Esophagus muscularis mucosa (tissue), 4 donors: ENCODE results near the gene GTF2F1.

ENCODE experiments used
- EP300 ChIP-seq: sonication (generic); formaldehyde crosslinking; IDR thresholded peaks from one replicate; pipeline ENCODE4 v1.6.1; 2017; ENCODE audit warnings: antibody characterized with exemption
- POLR2A ChIP-seq: fragments of 450-650 bp; IDR thresholded peaks from one replicate; pipeline ENCODE4 v1.6.1; 2017; ENCODE audit warnings: antibody characterized with exemption, moderate library complexity, mild to moderate bottlenecking, low read depth
- POLR2AphosphoS5 ChIP-seq, 2 donors: sonication (generic); formaldehyde crosslinking; IDR thresholded peaks; one replicate each; pipeline ENCODE4 v1.6.1; 2017; ENCODE audit warnings: antibody characterized with exemption in 2 of 2
- TF ChIP-seq, protein P1 (sequence below), 3 experiments: fragments of 200-600 bp in 2 of 3; fragments of 450-650 bp in 1 of 3; sonication (generic) in 2 of 3; IDR thresholded peaks; one replicate each; pipeline ENCODE4 v1.5.1; 2017 to 2019; ENCODE audit warnings: antibody characterized with exemption in 3 of 3, mild to moderate bottlenecking in 2 of 3, moderate library complexity in 1 of 3

DNA sequence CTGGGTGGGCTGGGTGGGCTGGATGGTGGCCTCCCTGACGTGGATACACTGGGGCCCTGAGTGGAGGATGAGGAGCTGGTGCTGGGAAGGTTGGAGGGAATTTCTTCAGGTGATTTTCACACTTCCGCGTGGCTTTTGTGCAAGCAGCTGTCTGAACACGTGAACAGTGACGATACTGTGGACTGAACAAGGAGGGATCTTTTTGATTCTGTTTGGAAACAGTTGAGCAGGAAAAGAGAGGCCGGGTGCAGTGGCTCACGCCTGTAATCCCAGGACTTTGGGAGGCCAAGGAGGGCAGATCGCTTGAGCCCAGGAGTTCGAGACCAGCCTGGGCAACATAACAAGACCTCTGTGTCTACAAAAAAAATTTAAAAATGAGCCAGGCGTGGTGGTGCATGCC lies 9.1 kb upstream of the GTF2F1 start:
- no peak for TF ChIP-seq EP300
- no peak for TF ChIP-seq POLR2AphosphoS5 (IDR thresholded peaks at IDR 0.05)
- TF ChIP-seq, protein P1, sequence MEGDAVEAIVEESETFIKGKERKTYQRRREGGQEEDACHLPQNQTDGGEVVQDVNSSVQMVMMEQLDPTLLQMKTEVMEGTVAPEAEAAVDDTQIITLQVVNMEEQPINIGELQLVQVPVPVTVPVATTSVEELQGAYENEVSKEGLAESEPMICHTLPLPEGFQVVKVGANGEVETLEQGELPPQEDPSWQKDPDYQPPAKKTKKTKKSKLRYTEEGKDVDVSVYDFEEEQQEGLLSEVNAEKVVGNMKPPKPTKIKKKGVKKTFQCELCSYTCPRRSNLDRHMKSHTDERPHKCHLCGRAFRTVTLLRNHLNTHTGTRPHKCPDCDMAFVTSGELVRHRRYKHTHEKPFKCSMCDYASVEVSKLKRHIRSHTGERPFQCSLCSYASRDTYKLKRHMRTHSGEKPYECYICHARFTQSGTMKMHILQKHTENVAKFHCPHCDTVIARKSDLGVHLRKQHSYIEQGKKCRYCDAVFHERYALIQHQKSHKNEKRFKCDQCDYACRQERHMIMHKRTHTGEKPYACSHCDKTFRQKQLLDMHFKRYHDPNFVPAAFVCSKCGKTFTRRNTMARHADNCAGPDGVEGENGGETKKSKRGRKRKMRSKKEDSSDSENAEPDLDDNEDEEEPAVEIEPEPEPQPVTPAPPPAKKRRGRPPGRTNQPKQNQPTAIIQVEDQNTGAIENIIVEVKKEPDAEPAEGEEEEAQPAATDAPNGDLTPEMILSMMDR (IDR thresholded peaks at IDR 0.05): no peak
- TF ChIP-seq POLR2A: no peak
